HEK293 (cell line): ENCODE results near the gene KCNAB1.

Source experiments
- GLI2 ChIP-seq: fragments of 450-650 bp; formaldehyde crosslinking; IDR thresholded peaks from 2 replicates; pipeline ENCODE4; 2017; ENCODE audit warnings: missing biosample characterization, missing genetic modification characterization, low read depth, borderline replicate concordance
- KLF1 ChIP-seq: fragments of 450-650 bp; formaldehyde crosslinking; IDR thresholded peaks from 2 replicates; pipeline ENCODE4 v1.5.1; 2016; ENCODE audit warnings: missing biosample characterization, missing genetic modification characterization
- KLF9 ChIP-seq: fragments of 450-650 bp; formaldehyde crosslinking; IDR thresholded peaks from 2 replicates; pipeline ENCODE4 v1.5.1; 2016; ENCODE audit warnings: missing biosample characterization, missing genetic modification characterization, low read depth
- RBAK ChIP-seq: fragments of 450-650 bp; formaldehyde crosslinking; IDR thresholded peaks from 2 replicates; pipeline ENCODE4 v1.5.1; 2016; ENCODE audit warnings: missing biosample characterization, missing genetic modification characterization
- SCRT2 ChIP-seq: fragments of 450-650 bp; formaldehyde crosslinking; IDR thresholded peaks from 2 replicates; pipeline ENCODE4 v1.5.1; 2016; ENCODE audit warnings: missing biosample characterization, missing genetic modification characterization
- SETDB1 ChIP-seq: IDR thresholded peaks from one replicate; pipeline ENCODE4 v1.6.1; 2017; ENCODE audit warnings: mild to moderate bottlenecking, low read length, moderate library complexity, mixed read lengths; ENCODE audit not compliant: insufficient read length
- ZBTB1 ChIP-seq: fragments of 450-650 bp; formaldehyde crosslinking; IDR thresholded peaks from 2 replicates; pipeline ENCODE4 v1.5.1; 2016; ENCODE audit warnings: missing biosample characterization, missing genetic modification characterization
- ZBTB20 ChIP-seq: fragments of 450-650 bp; formaldehyde crosslinking; IDR thresholded peaks from 2 replicates; pipeline ENCODE4 v1.5.1; 2016; ENCODE audit warnings: missing biosample characterization, missing genetic modification characterization
- ZBTB21 ChIP-seq: fragments of 450-650 bp; formaldehyde crosslinking; IDR thresholded peaks from 2 replicates; pipeline ENCODE4 v1.5.1; 2017; ENCODE audit warnings: missing biosample characterization, missing genetic modification characterization
- ZBTB8A ChIP-seq: fragments of 450-650 bp; formaldehyde crosslinking; IDR thresholded peaks from 2 replicates; pipeline ENCODE4 v1.5.1; 2016; ENCODE audit warnings: missing biosample characterization, missing genetic modification characterization
- ZNF155 ChIP-seq: fragments of 450-650 bp; formaldehyde crosslinking; IDR thresholded peaks from 2 replicates; pipeline ENCODE4 v1.5.1; 2016; ENCODE audit warnings: missing biosample characterization, missing genetic modification characterization
- ZNF174 ChIP-seq: fragments of 450-650 bp; formaldehyde crosslinking; IDR thresholded peaks from 2 replicates; pipeline ENCODE4 v1.5.0; 2017; ENCODE audit warnings: missing biosample characterization, mild to moderate bottlenecking, missing genetic modification characterization
- ZNF214 ChIP-seq: fragments of 450-650 bp; formaldehyde crosslinking; IDR thresholded peaks from 2 replicates; pipeline ENCODE4 v1.5.1; 2017; ENCODE audit warnings: missing biosample characterization, mild to moderate bottlenecking, missing genetic modification characterization, borderline replicate concordance
- ZNF239 ChIP-seq: fragments of 450-650 bp; formaldehyde crosslinking; IDR thresholded peaks from 2 replicates; pipeline ENCODE4 v1.5.1; 2016; ENCODE audit warnings: missing biosample characterization, missing genetic modification characterization
- ZNF24 ChIP-seq: fragments of 450-650 bp; formaldehyde crosslinking; IDR thresholded peaks from 2 replicates; pipeline ENCODE4 v1.5.1; 2016; ENCODE audit warnings: missing biosample characterization, missing genetic modification characterization
- ZNF302 ChIP-seq: fragments of 450-650 bp; formaldehyde crosslinking; IDR thresholded peaks from 2 replicates; pipeline ENCODE4 v1.5.1; 2016; ENCODE audit warnings: missing biosample characterization, missing genetic modification characterization, low read depth
- ZNF335 ChIP-seq: fragments of 450-650 bp; formaldehyde crosslinking; conservative IDR thresholded peaks from 2 replicates; pipeline ENCODE4 v1.5.1; 2016; ENCODE audit warnings: missing biosample characterization, missing genetic modification characterization
- ZNF362 ChIP-seq: fragments of 450-650 bp; formaldehyde crosslinking; IDR thresholded peaks from 2 replicates; pipeline ENCODE4 v1.5.1; 2016; ENCODE audit warnings: missing biosample characterization, missing genetic modification characterization
- ZNF510 ChIP-seq: fragments of 450-650 bp; formaldehyde crosslinking; IDR thresholded peaks from 2 replicates; pipeline ENCODE4 v1.5.1; 2018; ENCODE audit warnings: mild to moderate bottlenecking, missing genetic modification characterization, missing biosample characterization; ENCODE audit not compliant: insufficient replicate concordance
- ZNF530 ChIP-seq: fragments of 450-650 bp; formaldehyde crosslinking; IDR thresholded peaks from 2 replicates; pipeline ENCODE4 v1.5.1; 2016; ENCODE audit warnings: low read depth, missing biosample characterization, missing genetic modification characterization
- ZNF558 ChIP-seq: fragments of 450-650 bp; formaldehyde crosslinking; IDR thresholded peaks from 2 replicates; pipeline ENCODE4 v1.5.1; 2016; ENCODE audit warnings: missing biosample characterization, missing genetic modification characterization
- ZNF571 ChIP-seq: fragments of 450-650 bp; formaldehyde crosslinking; IDR thresholded peaks from 2 replicates; pipeline ENCODE4 v1.5.0; 2017; ENCODE audit warnings: missing biosample characterization, missing genetic modification characterization
- ZNF596 ChIP-seq: fragments of 450-650 bp; IDR thresholded peaks from 2 replicates; pipeline ENCODE4 v1.5.0; 2018; ENCODE audit warnings: missing biosample characterization, mild to moderate bottlenecking, missing genetic modification characterization, moderate library complexity
- ZNF664 ChIP-seq: fragments of 450-650 bp; formaldehyde crosslinking; IDR thresholded peaks from 2 replicates; pipeline ENCODE4 v1.5.1; 2016; ENCODE audit warnings: missing biosample characterization, missing genetic modification characterization
- ZNF76 ChIP-seq: fragments of 450-650 bp; formaldehyde crosslinking; IDR thresholded peaks from 2 replicates; pipeline ENCODE4; 2016; ENCODE audit warnings: low read depth, missing biosample characterization, missing genetic modification characterization, borderline replicate concordance
- TF ChIP-seq, protein P1 (sequence below): fragments of 450-650 bp; formaldehyde crosslinking; optimal IDR thresholded peaks from 2 replicates; pipeline ENCODE3; 2016; ENCODE audit warnings: missing biosample characterization, mild to moderate bottlenecking, missing genetic modification characterization
- TF ChIP-seq, protein P2 (sequence below): fragments of 450-650 bp; formaldehyde crosslinking; IDR thresholded peaks from 2 replicates; pipeline ENCODE4 v1.5.1; 2016; ENCODE audit warnings: missing biosample characterization, missing genetic modification characterization, borderline replicate concordance
- TF ChIP-seq, protein P3 (sequence below): fragments of 450-650 bp; formaldehyde crosslinking; IDR thresholded peaks from 2 replicates; pipeline ENCODE4 v1.5.1; 2016; ENCODE audit warnings: missing biosample characterization, missing genetic modification characterization
- TF ChIP-seq, protein P4 (sequence below): fragments of 450-650 bp; formaldehyde crosslinking; IDR thresholded peaks from 2 replicates; pipeline ENCODE4 v1.5.1; 2017; ENCODE audit warnings: missing biosample characterization, missing genetic modification characterization

The KCNAB1 gene

DNA sequence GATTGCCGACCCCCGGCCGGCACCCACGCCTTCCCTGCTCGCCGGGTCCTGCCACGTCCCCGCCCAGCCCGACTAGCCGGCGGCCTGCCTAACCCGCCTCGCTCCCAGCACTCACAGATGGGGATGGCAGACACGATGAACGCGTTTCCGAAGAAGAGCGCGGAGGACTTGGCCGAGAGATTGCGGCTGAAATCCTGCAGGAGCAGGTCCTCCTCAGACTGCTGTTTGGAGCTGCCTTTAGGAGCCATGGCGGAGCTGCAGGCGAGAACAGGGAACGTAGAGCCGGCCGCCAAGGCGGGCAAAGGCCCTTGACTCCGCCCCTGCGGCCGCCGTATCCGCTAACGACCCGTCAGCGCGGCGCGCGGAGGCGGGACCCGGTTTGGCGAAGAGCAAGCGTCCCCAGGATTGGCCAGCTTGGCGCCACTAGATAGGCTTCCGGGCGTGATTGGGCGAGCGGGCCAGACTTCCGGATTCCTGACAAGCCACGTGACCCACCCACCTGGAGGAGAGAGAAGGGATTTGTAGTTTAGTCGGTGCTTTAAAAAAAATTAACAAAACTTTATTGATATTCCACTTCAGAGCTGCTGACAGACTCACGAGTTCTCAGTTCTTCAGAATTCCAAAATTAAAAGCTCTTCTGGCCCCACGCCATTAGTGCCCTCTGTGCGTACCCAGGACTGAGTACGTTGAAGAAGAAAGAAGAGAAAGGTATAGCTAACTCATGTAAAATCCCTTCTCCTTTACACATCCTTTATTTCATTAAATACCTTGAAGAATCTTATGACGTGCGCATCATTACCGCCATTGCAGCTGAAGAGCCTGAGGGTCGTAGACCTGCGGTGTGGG lies 434.7 kb downstream of the KCNAB1 start, which contains the start of gene SSR3 (continued):
- TF ChIP-seq ZNF362 (tag by site-specific recombination) = peak; percentile 97
- TF ChIP-seq ZNF510 (tag by site-specific recombination) = no peak
- TF ChIP-seq ZBTB21 = no peak
- no peak for TF ChIP-seq ZBTB1 (tag by site-specific recombination)
- TF ChIP-seq GLI2 = no peak
- TF ChIP-seq RBAK (tag by site-specific recombination) = no peak
- TF ChIP-seq ZNF76 (tag by site-specific recombination) = peak; percentile 84
- no peak for TF ChIP-seq SETDB1
- no peak for TF ChIP-seq ZNF596
- TF ChIP-seq ZBTB20 = 0 out of 2 replicates have a peak, but pooled peaks have one; percentile 20
- TF ChIP-seq ZNF664 (tag by site-specific recombination) = no peak
- TF ChIP-seq, protein P1, sequence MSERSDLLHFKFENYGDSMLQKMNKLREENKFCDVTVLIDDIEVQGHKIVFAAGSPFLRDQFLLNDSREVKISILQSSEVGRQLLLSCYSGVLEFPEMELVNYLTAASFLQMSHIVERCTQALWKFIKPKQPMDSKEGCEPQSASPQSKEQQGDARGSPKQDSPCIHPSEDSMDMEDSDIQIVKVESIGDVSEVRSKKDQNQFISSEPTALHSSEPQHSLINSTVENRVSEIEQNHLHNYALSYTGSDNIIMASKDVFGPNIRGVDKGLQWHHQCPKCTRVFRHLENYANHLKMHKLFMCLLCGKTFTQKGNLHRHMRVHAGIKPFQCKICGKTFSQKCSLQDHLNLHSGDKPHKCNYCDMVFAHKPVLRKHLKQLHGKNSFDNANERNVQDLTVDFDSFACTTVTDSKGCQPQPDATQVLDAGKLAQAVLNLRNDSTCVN (tag by site-specific recombination) = peak; percentile 61
- TF ChIP-seq ZNF302 (tag by site-specific recombination) = no peak
- TF ChIP-seq, protein P2, sequence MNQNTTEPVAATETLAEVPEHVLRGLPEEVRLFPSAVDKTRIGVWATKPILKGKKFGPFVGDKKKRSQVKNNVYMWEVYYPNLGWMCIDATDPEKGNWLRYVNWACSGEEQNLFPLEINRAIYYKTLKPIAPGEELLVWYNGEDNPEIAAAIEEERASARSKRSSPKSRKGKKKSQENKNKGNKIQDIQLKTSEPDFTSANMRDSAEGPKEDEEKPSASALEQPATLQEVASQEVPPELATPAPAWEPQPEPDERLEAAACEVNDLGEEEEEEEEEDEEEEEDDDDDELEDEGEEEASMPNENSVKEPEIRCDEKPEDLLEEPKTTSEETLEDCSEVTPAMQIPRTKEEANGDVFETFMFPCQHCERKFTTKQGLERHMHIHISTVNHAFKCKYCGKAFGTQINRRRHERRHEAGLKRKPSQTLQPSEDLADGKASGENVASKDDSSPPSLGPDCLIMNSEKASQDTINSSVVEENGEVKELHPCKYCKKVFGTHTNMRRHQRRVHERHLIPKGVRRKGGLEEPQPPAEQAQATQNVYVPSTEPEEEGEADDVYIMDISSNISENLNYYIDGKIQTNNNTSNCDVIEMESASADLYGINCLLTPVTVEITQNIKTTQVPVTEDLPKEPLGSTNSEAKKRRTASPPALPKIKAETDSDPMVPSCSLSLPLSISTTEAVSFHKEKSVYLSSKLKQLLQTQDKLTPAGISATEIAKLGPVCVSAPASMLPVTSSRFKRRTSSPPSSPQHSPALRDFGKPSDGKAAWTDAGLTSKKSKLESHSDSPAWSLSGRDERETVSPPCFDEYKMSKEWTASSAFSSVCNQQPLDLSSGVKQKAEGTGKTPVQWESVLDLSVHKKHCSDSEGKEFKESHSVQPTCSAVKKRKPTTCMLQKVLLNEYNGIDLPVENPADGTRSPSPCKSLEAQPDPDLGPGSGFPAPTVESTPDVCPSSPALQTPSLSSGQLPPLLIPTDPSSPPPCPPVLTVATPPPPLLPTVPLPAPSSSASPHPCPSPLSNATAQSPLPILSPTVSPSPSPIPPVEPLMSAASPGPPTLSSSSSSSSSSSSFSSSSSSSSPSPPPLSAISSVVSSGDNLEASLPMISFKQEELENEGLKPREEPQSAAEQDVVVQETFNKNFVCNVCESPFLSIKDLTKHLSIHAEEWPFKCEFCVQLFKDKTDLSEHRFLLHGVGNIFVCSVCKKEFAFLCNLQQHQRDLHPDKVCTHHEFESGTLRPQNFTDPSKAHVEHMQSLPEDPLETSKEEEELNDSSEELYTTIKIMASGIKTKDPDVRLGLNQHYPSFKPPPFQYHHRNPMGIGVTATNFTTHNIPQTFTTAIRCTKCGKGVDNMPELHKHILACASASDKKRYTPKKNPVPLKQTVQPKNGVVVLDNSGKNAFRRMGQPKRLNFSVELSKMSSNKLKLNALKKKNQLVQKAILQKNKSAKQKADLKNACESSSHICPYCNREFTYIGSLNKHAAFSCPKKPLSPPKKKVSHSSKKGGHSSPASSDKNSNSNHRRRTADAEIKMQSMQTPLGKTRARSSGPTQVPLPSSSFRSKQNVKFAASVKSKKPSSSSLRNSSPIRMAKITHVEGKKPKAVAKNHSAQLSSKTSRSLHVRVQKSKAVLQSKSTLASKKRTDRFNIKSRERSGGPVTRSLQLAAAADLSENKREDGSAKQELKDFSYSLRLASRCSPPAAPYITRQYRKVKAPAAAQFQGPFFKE (tag by site-specific recombination) = no peak
- TF ChIP-seq KLF9 (tag by site-specific recombination) = peak; percentile 78
- TF ChIP-seq ZNF174 = no peak
- TF ChIP-seq, protein P3, sequence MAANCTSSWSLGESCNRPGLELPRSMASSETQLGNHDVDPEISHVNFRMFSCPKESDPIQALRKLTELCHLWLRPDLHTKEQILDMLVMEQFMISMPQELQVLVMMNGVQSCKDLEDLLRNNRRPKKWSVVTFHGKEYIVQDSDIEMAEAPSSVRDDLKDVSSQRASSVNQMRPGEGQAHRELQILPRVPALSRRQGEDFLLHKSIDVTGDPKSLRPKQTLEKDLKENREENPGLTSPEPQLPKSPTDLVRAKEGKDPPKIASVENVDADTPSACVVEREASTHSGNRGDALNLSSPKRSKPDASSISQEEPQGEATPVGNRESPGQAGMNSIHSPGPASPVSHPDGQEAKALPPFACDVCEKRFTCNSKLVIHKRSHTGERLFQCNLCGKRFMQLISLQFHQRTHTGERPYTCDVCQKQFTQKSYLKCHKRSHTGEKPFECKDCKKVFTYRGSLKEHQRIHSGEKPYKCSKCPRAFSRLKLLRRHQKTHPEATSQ (tag by site-specific recombination) = no peak
- no peak for TF ChIP-seq ZNF214
- no peak for TF ChIP-seq ZNF155 (tag by site-specific recombination)
- no peak for TF ChIP-seq ZNF571 (tag by site-specific recombination)
- peak; percentile 99 for TF ChIP-seq ZNF335
- no peak for TF ChIP-seq ZNF558 (tag by site-specific recombination)
- 0 out of 2 replicates have a peak, but pooled peaks have one; percentile 22 for TF ChIP-seq KLF1 (tag by site-specific recombination)
- TF ChIP-seq ZBTB8A (tag by site-specific recombination) = no peak
- TF ChIP-seq ZNF239 (tag by site-specific recombination) = no peak
- TF ChIP-seq SCRT2 (tag by site-specific recombination) = no peak; the same call in 1 of the 2 replicates
- TF ChIP-seq, protein P4, sequence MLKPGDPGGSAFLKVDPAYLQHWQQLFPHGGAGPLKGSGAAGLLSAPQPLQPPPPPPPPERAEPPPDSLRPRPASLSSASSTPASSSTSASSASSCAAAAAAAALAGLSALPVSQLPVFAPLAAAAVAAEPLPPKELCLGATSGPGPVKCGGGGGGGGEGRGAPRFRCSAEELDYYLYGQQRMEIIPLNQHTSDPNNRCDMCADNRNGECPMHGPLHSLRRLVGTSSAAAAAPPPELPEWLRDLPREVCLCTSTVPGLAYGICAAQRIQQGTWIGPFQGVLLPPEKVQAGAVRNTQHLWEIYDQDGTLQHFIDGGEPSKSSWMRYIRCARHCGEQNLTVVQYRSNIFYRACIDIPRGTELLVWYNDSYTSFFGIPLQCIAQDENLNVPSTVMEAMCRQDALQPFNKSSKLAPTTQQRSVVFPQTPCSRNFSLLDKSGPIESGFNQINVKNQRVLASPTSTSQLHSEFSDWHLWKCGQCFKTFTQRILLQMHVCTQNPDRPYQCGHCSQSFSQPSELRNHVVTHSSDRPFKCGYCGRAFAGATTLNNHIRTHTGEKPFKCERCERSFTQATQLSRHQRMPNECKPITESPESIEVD = no peak
- no peak for TF ChIP-seq ZNF24 (tag by site-specific recombination)
- no peak for TF ChIP-seq ZNF530 (tag by site-specific recombination)
